ENCODE results near the gene SSTR5.

GRCh38 chr16:1093284-1094123, 21.0 kb downstream of the SSTR5 start:
- TF ChIP-seq, protein P1, sequence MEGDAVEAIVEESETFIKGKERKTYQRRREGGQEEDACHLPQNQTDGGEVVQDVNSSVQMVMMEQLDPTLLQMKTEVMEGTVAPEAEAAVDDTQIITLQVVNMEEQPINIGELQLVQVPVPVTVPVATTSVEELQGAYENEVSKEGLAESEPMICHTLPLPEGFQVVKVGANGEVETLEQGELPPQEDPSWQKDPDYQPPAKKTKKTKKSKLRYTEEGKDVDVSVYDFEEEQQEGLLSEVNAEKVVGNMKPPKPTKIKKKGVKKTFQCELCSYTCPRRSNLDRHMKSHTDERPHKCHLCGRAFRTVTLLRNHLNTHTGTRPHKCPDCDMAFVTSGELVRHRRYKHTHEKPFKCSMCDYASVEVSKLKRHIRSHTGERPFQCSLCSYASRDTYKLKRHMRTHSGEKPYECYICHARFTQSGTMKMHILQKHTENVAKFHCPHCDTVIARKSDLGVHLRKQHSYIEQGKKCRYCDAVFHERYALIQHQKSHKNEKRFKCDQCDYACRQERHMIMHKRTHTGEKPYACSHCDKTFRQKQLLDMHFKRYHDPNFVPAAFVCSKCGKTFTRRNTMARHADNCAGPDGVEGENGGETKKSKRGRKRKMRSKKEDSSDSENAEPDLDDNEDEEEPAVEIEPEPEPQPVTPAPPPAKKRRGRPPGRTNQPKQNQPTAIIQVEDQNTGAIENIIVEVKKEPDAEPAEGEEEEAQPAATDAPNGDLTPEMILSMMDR (IDR thresholded peaks at IDR 0.05; ENCODE audit: low read depth, low read length): no peak
- TF ChIP-seq POLR2A (IDR thresholded peaks at IDR 0.05; ENCODE audit: extremely low read depth, insufficient read length) (no peak), MYC (IDR thresholded peaks at IDR 0.05; ENCODE audit: low read depth, low read length) (no peak)
